Inflammatory macrophage treated with lipopolysaccharide for 4 hours (primary cell): Measurements from ENCODE around the gene SDK2.

Experiments
- DNase-seq: peaks from one replicate; pipeline ENCODE4 v3.0.0-alpha.2; 2020

SDK2 gene

GRCh38 chr17:73289549-73290254 is 354.5 kb downstream of the SDK2 start:
- DNase-seq = no peak

GRCh38 chr17:73288534-73289302 is 355.5 kb downstream of the SDK2 start:
- DNase-seq = no peak

- DNase-seq = no peak
Observed at GRCh38 chr17:73286863-73287296, 357.4 kb downstream of the SDK2 start.

- DNase-seq = no peak
Observed at GRCh38 chr17:73285916-73286862, 358.1 kb downstream of the SDK2 start.

DNA sequence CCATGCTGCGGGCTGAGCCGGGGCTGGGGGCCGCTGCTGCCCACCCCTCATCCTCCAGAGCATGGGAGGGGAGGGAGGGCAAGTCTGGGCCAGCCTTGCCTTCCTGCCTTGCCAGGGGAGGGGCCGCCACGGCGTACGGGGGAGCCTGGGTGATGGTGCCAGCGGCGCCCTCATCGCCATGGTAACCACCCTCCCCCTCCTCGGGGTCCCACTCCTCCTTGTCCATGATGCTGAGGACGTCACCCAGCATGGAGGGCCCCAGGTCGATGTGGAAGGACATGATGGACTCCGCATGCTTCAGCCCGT is 358.7 kb downstream of the SDK2 start:
- no peak for DNase-seq

DNA sequence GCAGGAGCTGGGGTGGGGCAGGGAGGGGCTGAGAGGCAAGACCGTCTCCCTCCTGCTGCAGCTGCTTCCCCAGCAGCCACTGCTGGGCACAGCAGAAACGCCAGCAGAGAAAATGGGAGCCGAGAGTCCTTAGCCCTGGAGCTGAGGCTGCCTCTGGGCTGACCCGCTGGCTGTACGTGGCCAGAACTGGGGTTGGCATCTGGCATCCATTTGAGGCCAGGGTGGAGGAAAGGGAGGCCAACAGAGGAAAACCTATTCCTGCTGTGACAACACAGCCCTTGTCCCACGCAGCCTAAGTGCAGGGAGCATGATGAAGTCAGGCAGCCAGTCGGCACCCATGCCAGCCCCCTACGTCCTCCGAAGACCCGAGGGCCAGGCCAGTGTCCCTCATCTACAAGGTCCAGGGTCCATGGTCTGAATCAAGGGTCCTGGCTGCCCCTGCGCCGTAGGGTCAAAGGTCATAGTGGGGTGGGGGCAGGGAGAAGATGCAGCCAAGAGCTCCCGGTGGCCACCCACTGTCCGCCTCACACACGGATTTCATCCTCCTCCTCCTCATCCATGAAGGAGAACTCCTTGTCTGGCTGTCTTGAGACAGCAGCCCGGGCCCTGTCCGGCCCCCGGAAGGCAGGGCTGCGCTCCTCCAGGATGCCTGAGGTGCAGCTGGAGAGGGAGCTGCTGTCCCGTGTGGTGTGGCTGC is 359.2 kb downstream of the SDK2 start:
- no peak for DNase-seq
